ENCODE results near the gene NEXMIF. TPM values are rescaled to one million over a fixed set of nuclear protein-coding genes. Genes with fewer than 3 reads are reported as not detected.

NEXMIF gene
- total RNA-seq, 6 donors from 2014 or later = under 0.01 to 2.1 (median 0.65) TPM

GRCh38 chrX:74800062-74800461 is 125.2 kb downstream of the NEXMIF start:
- TF ChIP-seq CTCF (IDR thresholded peaks at IDR 0.05) (no peak), POLR2AphosphoS5 (IDR thresholded peaks at IDR 0.05) (no peak), EP300 (IDR thresholded peaks at IDR 0.05) (no peak), POLR2A (IDR thresholded peaks at IDR 0.05) (no peak)
- Histone ChIP-seq H3K27ac (no peak overlapping the region), H3K4me3 (no peak overlapping the region), H3K4me1 (no peaks in the 10 kb centered on the region), H3K36me3 (no peaks in the 10 kb centered on the region), H3K9me3 (no peaks in the 10 kb centered on the region), H3K27me3 (no peaks in the 10 kb centered on the region)
- 83 to 92% methylated on average over 2 of the region's 2 CpGs for WGBS, 2 donors
- ATAC-seq (ENCODE audit: low FRiP score in 2 of 2) (no peak), DNase-seq (no peak)

DNA sequence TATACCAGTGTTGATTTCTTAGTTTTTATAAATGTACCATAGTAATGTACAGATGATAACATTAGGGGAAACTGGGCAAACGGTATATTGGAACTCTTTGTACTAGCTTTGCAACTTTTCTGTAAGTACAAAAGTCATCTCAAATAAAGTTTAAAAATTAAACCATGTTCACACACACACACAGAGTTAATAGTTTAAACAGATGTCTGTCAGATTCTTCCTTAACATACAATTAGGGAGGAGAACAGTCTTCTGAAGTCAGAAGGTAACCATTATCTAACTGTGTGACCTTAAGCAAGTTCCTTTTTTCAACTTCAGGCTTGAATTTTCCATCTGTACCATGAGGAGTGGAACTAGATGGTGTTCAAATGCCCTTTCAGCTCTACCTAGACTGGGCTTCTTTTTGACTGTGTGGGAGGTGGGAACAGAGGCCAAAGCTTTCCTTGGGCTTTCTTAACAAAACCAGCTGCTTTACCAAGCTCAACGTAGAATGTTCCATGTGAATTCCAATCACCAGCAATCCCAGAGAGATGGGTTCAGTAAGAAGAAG is 127.8 kb downstream of the NEXMIF start:
- Histone ChIP-seq H3K36me3 (no peaks in the 10 kb centered on the region), H3K27me3 (no peaks in the 10 kb centered on the region), H3K9me3 (no peaks in the 10 kb centered on the region), H3K4me1 (no peaks in the 10 kb centered on the region), H3K4me3 (no peak overlapping the region), H3K27ac (no peak overlapping the region)
- DNase-seq (no peak), ATAC-seq (ENCODE audit: low FRiP score in 2 of 2) (no peak)
- 73 to 84% methylated on average over 2 of the region's 2 CpGs for WGBS, 2 donors
- TF ChIP-seq POLR2AphosphoS5 (IDR thresholded peaks at IDR 0.05) = no peak

DNA sequence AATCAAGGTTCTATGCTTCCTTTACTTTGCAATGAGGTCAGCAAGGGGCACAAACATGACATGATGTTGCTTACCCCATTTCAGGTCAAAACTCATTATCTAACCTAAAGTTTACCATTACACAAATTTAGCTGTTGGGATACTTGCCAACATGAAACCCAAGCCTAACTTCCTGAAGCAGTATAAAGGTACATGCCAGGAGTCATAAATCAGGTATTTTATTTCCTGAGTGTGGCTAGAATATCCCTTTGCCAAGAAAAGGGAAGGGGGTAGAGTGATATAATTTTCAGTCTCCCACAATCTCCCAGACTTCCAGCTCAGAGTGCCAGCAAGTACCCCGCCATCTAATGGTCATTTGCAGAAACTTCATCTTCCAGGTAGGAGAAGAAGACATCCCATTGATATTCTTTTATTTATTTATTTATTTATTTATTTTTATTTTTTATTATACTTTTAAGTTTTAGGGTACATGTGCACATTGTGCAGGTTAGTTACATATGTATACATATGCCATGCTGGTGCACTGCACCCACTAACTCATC is 136.6 kb downstream of the NEXMIF start:
- no peak for TF ChIP-seq POLR2A (IDR thresholded peaks at IDR 0.05)
- no peak for TF ChIP-seq EP300 (IDR thresholded peaks at IDR 0.05)
- no peak for TF ChIP-seq CTCF (IDR thresholded peaks at IDR 0.05)
- TF ChIP-seq POLR2AphosphoS5 (IDR thresholded peaks at IDR 0.05) = no peak
- H3K9me3 ChIP-seq = no peaks in the 10 kb centered on the region
- no peaks in the 10 kb centered on the region for H3K36me3 ChIP-seq
- H3K27me3 ChIP-seq = no peaks in the 10 kb centered on the region
- H3K27ac ChIP-seq = no peak overlapping the region
- ATAC-seq (ENCODE audit: low FRiP score in 2 of 2) (no peak), DNase-seq (no peak)
- H3K4me3 ChIP-seq = no peak overlapping the region
- 15 to 47% methylated on average over 1 of the region's 1 CpG for WGBS, 2 donors
- no peaks in the 10 kb centered on the region for H3K4me1 ChIP-seq

- no peak overlapping the region for H3K4me3 ChIP-seq
- H3K27me3 ChIP-seq = no peaks in the 10 kb centered on the region
- no peak overlapping the region for H3K27ac ChIP-seq
- ATAC-seq (ENCODE audit: low FRiP score in 2 of 2) (no peak), DNase-seq (no peak)
- H3K9me3 ChIP-seq = no peaks in the 10 kb centered on the region
- TF ChIP-seq POLR2A (IDR thresholded peaks at IDR 0.05) (no peak), POLR2AphosphoS5 (IDR thresholded peaks at IDR 0.05) (no peak), CTCF (IDR thresholded peaks at IDR 0.05) (no peak), EP300 (IDR thresholded peaks at IDR 0.05) (no peak)
- no peaks in the 10 kb centered on the region for H3K36me3 ChIP-seq
- WGBS, 2 donors = 55 to 68% methylated on average over 3 of the region's 3 CpGs
- no peaks in the 10 kb centered on the region for H3K4me1 ChIP-seq
Observed at GRCh38 chrX:74784629-74785028, 140.6 kb downstream of the NEXMIF start.

- Histone ChIP-seq H3K9me3 (no peaks in the 10 kb centered on the region), H3K36me3 (no peaks in the 10 kb centered on the region), H3K27me3 (no peaks in the 10 kb centered on the region), H3K4me1 (no peaks in the 10 kb centered on the region), H3K4me3 (no peak overlapping the region), H3K27ac (no peak overlapping the region)
- TF ChIP-seq EP300 (IDR thresholded peaks at IDR 0.05) (no peak), CTCF (IDR thresholded peaks at IDR 0.05) (no peak), POLR2AphosphoS5 (IDR thresholded peaks at IDR 0.05) (no peak), POLR2A (IDR thresholded peaks at IDR 0.05) (no peak)
- no peak for ATAC-seq (ENCODE audit: low FRiP score in 2 of 2)
- no peak for DNase-seq
- WGBS, 2 donors = 45 to 64% methylated on average over 1 of the region's 1 CpG
Observed at GRCh38 chrX:74781507-74782034, 143.7 kb downstream of the NEXMIF start.
